GM21381 (cell line): Measurements from ENCODE around the gene TIA1.
A peak's percentile ranks its signal among the peaks of the same experiment; 100 is the strongest.
"Not testable (repeated sequence)": the region's sequence is repeated elsewhere in the genome, so short reads cannot be mapped to it uniquely, and the experiment has no call there.

Experiments
- ATAC-seq: cut with Tn5 transposase; IDR thresholded peaks from one replicate; pipeline ENCODE4 v1.9.1; 2021; ENCODE audit warnings: mild to moderate bottlenecking, moderate library complexity; ENCODE audit not compliant: unreplicated experiment

The TIA1 gene

DNA sequence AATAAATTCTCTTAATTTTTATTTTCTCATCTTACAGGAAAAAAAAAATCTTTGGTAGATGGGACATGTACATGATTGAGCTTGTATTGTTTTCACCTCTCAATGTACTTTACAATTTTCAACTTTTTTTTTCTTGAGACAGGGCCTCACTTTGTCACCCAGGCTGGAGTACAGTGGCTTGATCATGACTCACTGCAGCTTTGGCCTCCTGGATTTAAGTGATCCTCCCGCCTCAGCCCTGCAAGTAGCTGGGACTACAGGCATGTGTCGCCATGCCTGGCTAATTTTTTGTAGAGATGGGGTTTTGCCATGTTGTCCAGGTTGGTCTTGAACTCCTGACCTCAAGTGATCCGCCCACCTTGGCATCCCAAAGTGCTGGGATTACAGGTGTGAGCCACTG lies 25.1 kb downstream of the TIA1 start:
- not testable (repeated sequence) for ATAC-seq

DNA sequence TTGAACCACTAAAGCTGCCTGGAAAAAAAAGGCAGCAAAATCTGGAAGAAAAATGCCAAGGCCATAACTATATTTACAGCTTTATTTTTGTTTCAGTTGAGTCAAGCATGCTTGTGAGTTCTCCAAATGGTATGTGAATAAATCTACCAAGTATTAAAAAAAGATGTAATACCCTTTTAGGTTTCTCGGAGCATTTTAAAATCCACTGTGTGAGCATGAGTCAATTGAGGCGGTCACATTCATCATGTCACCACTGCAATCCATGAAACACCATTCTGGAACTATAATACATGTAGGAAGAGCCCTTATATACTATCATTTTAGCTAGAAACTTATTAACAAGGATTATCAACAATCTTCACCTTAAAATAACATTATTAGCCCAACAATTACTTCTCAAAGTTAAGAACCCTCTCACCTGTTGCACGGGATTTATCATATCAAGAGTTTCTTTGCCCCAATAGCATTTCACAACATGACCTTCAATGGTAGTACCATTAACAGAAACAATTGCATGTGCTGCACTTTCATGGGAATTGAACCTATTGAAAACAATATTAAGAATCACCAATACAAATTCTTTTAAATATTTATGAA lies 33.4 kb downstream of the TIA1 start:
- ATAC-seq = no peak

GRCh38 chr2:70214365-70214764 lies 34.1 kb downstream of the TIA1 start:
- ATAC-seq = no peak

DNA sequence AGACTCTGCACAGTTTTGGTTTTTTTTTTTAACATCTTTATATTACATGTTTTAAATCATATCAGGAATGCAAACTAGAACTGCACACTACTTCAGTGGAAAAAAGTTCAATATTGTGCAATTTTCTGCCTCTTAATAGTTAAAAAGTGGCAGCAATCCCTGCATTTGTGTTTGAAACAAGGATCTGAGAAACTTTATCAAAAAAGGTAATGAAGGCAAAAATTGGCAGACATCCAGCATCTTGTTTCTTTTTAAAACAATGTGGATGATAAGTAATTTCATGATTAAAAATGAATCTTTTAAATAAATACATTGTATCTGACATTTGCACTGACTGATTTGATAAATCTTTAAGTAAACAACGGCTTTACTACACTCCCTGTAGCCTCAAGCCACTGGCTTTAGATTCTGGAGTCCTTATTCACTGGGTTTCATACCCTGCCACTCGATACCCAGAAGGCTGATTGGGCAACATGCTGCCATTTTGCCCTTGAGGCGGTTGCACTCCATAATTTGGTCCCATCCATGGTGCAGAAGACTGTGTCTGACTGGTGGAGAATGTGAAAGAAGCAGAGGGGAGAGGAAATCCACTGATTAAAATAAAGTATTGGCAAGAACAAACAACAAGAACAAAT lies 36.0 kb downstream of the TIA1 start:
- no peak for ATAC-seq

DNA sequence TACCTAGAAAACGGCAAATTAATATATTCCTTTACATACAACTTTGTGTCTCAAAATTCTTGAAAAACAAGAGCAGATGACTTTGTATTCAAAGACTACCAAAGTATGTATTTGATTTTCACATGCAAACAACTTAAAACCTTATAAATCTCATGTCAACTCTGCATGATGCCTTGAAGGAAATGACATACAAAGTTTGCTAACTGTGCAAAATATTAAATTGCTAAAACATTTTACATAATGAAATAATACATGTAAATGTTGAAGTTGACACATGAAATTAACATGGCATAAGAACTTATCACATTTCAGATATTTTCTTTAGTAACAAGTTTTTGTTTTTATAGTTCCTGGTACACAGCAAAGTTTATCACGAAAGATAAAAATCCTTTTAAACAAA lies 36.8 kb downstream of the TIA1 start:
- ATAC-seq = no peak

DNA sequence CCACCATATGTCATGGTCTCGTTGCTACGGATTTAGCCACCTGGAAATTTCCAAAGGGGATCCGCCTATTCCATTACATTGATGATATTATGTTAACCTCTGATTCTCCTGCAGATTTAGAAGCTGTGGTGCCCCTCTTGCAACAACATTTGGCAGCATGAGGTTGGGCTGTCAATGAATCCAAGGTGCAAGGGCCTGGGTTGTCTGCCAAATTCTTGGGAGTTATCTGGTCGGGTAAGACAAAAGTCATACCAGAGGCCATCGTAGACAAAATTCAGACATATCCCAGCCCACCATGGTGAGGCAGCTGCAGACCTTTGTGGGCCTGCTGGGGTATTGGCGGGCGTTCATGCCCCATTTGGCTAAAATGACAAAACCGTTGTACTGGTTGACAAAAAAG lies 44.0 kb downstream of the TIA1 start:
- ATAC-seq = no peak

DNA sequence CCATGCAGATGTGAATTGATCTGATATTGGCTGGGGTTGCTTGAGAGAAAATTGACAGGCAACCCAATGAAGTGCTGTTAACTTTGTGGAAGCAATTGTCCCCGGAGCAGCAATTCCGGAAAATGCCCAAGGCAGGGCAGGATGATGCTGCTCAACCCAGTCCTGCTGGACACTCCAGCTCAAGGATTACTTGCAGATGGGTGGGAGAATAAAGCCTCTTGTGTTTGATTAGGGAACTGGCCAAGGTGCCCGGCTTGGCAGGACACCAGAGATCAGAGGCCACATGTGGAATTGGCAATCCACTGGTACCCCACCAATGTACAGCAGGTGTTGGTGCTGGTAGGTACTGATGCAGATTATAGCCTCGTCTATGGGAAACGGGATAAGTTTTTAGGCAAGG lies 45.3 kb downstream of the TIA1 start:
- no peak for ATAC-seq

DNA sequence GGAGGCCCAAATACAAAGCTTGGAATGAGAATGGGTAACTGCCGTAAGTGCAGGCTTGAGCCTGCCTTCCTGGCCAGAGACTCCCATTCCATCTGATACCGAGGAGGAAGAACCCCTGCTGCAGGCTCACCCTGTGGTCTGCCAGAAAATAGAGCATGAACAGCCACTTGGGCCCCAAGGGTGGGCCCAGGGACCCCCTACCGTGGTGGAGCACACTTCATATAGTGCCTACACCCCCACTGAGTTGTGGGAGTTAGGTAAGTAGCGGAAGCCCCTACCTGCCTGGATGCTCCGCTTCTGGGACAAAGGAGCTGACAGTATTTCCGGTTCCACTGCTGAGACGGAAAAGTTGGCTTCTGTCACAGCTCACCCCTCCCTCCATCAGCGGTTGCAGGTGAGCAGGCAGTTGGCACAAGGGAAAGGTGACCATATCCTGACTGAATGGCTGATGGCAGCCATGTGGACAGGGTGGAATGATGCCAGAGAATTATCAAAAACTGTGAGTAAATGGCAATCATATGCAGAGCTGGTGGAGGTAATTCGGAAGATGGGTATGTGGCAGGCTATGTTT lies 46.1 kb downstream of the TIA1 start:
- ATAC-seq = no peak

DNA sequence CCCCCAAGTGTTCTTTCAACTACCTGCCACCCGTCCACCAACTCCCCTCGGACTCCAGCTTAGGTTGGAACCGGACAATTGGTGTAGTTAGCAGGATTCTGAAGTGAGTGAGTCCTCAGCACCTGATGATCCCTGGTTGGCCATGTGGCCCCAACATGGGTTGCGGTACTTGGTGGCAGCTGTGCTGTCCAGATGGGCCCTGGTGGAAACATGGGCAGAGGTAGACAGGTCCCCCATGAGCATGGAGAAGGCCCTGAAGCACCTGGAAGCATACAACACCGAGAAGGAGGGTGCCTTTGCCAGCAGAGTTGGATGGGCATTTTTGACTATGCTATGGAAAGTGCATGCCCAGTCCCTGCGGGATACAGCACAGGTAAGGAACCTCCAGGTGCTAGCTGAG lies 46.6 kb downstream of the TIA1 start:
- ATAC-seq = no peak

DNA sequence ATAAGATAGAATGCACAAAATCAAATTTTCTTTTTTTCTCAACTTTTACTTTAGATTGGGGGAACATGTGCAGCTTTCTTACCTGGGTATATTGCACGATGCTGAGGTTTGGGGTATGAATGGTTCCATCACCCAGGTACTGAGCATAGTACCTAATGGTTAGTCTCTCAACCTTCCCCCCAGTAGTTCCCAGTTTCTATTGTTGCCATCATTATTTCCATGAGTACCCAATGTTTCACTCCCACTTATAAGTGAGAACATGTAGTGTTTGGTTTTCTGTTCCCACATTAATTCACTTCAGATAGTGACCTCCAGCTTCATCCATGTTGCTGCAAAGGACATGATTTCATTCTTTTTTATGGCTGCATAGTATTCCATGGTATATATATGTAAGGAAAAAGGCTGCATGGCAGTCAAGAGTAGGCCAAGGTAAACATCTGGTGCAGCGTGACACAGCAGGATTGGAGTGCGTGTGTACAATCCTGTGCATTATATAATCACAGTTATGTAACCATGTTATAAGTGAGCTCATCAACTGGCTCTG lies 47.1 kb downstream of the TIA1 start:
- no peak for ATAC-seq

DNA sequence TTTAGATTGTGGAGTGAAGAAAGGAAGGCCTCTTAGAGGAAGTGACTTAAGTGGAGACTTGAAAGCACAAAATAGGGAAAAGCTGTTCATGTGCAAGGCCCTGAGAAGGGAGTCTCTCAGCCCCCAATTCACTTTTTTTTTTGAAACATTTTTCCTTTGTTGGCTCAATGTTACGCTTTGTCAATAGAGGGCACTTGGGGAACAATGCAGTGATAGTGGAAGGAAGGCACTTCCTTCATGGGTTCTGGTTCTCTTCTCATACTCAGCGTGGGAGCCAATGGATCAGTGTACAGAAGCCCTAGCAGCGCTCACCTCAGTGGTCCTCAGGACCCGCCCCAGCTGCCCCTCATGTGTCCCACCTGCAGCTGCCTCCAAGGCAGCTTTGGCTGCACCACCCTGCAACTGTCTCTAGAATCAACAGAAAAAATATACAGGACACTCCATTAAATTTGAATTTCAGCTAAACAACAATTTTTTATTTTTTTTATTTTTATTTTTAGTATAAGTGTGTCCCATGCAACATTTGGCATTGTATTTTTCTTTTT lies 49.0 kb downstream of the TIA1 start:
- ATAC-seq = no peak

DNA sequence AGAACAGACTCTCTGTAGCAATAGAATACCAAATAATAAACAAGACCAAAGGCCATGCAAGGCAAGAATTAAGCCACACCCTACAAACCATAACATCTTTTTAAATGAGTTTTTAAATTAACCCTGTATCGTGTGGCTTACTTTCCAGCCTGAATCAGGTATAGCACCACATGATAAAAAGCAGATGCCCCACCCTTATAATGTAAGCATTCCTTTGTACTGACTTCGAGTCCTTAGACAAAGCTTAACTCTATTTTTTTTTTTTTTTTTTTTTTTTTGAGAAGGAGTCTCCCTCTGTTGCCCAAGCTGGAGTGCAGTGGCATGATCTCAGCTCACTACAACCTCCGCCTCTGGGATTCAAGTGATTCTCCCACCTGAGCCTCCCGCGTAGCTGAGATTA lies 55.9 kb downstream of the TIA1 start:
- no peak for ATAC-seq

DNA sequence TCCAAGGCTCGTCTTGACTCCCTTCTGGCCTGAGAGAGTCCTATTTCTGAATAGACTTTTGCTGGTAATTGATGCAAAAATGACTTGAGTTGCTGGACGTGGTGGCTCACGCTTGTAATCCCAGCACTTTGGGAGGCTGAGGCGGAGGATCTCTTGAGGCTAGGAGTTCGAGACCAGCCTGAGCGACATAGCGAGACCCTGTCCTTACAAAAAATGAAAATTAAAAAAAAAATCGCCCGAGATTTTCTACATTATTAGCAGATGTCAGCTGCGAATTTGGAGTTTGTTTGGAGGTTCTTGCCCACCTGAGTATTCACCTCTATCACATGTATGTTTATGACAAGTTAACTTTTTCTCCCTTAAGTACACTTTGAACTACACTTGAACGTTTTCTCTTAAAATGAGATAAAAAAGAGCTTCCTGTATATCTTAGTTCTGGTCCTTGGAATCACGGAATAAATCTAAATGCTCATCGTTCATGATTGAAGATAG lies 57.1 kb downstream of the TIA1 start:
- no peak for ATAC-seq

GRCh38 chr2:70190418-70191243 lies 57.8 kb downstream of the TIA1 start, which contains the start of gene C2orf42:
C2orf42 (minus strand) TSS chr2:70191019; CDS start chr2:70181985, 9,034 bp downstream.
- peak; percentile 83 for ATAC-seq

GRCh38 chr2:70188460-70188859 lies 60.0 kb downstream of the TIA1 start:
- ATAC-seq = no peak

DNA sequence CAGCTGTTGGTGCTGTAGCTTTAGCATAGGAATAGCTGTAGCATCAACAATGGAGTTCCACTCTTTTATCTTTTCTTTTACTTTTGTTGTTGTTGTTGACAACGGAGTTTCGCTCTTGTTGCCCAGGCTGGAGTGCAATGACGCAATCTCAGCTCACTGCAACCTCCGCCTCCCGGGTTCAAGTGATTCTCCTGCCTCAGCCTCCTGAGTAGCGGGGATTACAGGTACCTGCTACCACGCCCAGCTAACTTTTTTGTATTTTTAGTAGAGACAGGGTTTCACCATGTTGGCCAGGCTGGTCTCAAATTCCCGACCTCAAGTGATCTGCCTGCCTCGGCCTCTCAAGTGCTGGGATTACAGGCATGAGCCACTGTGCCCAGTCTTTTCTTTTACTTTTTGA lies 61.3 kb downstream of the TIA1 start:
- not testable (repeated sequence) for ATAC-seq

GRCh38 chr2:70182689-70183088 lies 65.7 kb downstream of the TIA1 start:
- ATAC-seq = no peak

DNA sequence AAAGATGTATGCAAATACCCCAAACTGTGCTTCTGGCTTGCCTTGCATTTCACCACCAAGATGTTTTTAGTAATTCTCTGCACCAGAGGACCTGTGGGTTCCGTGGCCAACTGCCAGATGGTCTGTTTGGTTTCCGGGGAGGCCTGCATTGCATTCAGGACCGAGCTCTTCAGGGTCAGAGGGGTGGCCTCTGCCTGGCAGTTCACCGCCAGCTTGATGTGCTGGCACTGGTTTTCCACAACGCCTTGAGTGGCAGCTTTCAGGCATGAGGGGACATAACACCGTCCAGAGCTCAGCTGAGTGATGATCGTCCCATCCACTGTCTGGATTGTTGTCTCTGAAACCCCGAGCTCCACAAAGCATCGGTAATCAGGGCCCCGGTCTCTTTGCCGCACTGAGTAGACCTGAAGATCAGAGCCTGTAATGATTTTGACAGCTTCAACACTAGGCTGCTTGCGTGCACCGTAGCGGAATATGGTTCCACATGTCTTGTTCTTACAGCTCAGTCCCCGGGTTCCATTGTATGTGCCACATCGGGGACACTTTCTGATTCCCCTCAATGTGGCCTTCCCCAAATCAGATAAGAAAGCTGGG lies 67.0 kb downstream of the TIA1 start:
- peak; percentile 81 for ATAC-seq

GRCh38 chr2:70173520-70173919 lies 74.9 kb downstream of the TIA1 start:
- ATAC-seq = no peak

GRCh38 chr2:70169654-70170245 lies 78.7 kb downstream of the TIA1 start:
- not testable (repeated sequence) for ATAC-seq
